NCI-H2227 treated with DMSO at 0.1 percent for 48 hours (cell line): ENCODE data around the gene TEPSIN.

Experiments used
- DNase-seq: peaks from one replicate; lab custom pipeline; 2025; lab: John Stamatoyannopoulos, UW

TEPSIN gene

GRCh38 chr17:81238815-81239713 lies at the start of gene TEPSIN, which contains the start of gene NDUFAF8:
TSS of gene TEPSIN (minus strand) at chr17:81239055. CDS start at chr17:81239033, 22 bp downstream.
TSS of gene NDUFAF8 (plus strand) at chr17:81239318. CDS start at chr17:81239364, 46 bp downstream.
- peak; percentile 98 for DNase-seq

- DNase-seq, result no peak
Measured at GRCh38 chr17:81287741-81288430, 49.0 kb upstream of the TEPSIN start.

- DNase-seq, result no peak
Measured at GRCh38 chr17:81287152-81287551, 48.3 kb upstream of the TEPSIN start.

- no peak for DNase-seq
Measured at GRCh38 chr17:81286491-81287145, 47.8 kb upstream of the TEPSIN start.

DNA sequence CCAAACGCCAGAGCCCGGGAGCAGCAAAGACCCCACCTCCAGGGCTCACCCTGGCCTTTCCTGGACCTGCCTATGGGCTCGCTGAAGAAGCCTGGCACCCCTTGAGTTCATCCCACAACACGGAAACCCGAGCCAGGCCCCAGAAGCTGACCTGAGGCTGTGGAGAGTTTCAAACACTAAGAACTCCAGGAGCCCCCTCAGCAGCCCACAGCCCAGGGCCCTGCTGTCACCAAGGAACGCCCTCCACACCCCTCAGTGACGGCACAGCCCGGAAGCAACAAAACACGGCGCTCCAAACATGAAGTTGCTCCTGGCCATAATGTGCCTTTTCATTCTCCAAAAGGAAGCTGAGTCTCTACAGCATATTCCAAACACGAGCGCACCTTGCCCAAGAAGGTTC lies 47.0 kb upstream of the TEPSIN start:
- no peak for DNase-seq

DNA sequence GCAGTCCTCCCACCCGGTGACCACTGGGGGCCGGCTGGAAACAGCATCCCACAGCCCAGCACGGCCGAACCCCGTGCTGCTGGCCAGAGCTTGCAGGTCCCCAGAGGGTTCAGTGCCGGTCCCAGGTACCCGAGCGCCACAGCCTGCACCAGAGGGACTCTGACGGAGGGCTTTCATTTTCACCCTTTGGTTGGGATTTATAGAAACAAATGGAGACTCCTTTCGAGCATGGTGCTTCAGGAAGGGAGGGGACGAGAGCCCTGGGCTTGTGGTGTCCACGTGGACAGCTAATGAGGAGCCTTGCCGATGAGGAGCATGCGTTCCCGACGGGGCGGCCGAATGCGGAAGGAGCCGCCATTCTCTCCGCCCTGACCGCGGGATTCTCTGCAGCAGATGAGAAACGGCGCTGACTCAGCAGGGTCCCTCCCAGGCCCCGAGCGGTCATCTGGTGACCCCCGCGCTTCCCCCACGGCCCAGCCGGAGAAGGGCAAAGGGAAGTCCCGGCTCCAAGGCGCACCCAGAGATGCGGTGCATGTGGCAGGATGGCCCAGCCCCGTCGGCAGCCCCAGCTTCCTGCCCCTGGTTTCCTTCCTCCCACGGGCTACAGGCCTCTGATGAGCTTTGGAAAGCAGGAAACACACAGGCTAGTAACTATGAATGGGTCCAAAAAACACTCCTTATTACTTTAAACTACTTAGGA lies 46.5 kb upstream of the TEPSIN start:
- peak; percentile 63 for DNase-seq

DNA sequence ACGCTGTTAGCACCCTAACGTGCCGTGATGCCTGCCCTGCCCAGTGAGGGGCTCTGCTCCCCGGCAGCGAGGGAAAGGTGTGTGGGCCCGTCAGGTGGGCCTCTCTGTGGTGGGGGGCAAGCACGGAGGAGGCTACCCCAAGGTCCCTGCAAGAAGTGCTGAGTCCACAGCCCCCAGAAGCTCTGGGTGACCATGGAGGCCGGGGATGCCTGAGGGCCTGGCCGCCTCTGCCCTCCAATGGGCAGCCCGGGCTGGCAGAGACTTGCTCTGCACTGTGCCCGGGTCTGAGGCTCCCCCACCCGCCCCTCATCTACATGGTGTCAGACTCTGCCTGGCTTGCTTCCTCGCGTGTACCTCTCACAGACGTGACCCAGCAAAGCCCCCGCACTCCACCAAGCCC lies 44.0 kb upstream of the TEPSIN start:
- no peak for DNase-seq

- no peak for DNase-seq
Measured at GRCh38 chr17:81282141-81282540, 43.3 kb upstream of the TEPSIN start.

- DNase-seq, result no peak
Measured at GRCh38 chr17:81280571-81280970, 41.7 kb upstream of the TEPSIN start.

DNA sequence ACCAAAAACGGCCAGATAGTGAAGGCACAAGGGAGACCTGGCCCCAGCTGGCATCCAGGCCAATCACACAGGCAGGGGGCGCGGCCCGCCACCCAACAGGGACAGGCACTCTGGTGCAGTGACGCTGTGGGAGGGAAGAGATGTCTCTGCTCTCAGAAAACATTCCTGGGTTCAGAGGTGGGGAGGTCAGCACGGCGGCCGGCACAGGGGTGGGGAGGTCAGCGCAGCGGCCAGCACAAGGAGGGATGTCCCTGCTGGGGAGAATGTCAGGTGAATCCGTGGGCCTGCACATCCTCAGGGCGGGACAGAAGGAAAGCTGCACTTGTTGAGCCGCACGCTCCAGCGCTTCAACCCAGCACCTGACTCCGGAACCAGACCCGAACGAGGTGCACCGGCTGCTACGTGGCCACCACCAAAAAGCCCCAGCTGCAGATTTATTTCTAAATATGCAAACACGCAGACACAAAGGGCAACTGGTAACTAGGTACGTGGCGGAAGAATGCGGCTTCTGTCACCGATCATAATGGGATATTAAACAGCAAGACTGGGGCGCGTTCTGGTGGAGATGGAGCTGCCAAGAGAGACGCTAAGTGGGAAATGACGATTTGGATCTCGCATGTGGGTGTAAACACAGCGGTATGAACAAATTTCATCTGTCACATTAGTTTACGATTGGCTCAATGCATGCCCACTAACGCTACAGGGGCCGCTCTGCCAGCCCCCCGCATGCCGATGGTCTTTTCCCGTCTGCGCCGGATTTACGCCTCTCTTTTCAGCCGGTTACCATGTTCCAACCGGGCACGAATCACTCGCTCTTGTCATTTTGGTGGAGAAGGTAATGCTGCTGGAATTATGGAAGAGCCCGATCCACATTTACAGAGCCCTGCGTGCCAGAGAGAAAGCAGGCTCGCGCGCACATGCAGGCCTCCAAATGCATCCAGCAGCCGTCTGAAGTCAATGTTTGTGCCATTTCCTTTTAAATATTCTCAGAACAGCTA lies 40.7 kb upstream of the TEPSIN start:
- no peak for DNase-seq

DNA sequence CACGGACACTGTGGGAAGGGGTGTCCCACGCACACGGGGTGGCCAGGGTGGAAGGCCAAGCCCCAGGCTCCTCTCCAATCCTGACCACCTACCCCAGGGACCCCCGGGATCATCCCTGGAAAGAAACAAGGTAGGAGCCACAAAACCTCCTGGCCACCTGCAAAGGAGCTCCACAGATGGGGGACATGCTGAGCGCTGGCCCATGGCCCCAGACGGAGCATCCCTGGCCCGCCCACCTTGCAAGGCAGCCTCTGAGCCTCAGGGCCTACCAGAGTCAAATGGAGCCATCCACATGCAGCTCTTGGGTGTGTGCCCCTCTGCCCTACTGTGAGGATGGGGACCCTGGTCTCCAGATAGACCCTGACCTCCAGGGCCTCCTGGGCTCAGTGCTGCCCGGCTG lies 40.0 kb upstream of the TEPSIN start:
- DNase-seq, result no peak

DNA sequence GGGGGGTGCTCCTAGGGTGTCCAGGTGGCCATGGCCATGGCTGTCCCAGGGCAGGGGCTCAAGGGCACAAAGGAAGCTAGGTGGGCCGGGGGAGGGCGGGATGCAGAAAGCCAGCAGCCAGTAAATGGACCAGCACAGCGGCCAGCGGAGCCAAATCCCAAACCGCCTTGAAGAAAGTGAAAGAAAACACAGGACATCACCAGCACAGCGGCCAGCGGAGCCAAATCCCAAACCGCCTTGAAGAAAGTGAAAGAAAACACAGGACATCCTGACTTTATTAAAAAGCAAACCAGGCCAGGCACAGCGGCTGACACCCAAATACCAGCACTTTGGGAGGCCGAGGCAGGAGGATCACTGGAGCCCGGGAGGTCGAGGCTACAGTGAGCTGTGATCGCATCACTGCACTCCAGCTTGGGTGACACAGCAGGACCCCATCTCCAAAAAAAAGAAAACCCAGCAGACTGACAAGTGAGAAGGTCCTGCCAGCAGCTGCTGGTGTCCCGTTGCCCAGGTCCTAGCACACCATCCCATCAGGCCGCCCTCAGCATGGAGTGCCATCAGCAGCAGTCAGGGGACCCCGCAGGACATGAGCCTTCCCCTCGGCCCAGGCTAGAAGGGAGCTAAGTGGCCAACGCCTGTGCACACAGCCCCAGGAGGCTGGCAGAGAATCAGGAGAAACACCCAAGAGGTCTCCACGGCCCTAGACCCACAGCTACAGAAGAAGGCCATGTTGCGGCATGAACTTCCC lies 39.3 kb upstream of the TEPSIN start:
- DNase-seq, result no peak

GRCh38 chr17:81277421-81277820 lies 38.6 kb upstream of the TEPSIN start:
- no peak for DNase-seq

- DNase-seq, result no peak
Measured at GRCh38 chr17:81276781-81277180, 37.9 kb upstream of the TEPSIN start.

DNA sequence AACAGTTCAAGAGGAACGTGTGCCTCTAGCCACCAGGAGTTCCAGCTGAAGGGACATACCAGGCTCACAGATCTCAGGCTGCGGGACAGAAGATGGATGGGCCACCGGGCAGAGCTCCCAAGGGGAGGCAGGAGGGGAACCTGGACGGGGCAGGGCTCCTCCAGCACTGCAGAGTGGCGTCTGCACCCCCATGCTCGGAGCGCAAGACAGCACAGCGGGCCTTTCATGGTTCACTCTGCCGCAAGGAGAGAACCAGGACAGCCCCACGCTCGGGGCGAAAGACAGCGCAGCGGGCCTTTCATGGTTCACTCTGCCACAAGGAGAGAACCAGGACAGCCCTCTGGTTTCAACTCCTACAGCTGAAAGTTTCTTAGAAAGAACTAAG lies 35.6 kb upstream of the TEPSIN start:
- no peak for DNase-seq

DNA sequence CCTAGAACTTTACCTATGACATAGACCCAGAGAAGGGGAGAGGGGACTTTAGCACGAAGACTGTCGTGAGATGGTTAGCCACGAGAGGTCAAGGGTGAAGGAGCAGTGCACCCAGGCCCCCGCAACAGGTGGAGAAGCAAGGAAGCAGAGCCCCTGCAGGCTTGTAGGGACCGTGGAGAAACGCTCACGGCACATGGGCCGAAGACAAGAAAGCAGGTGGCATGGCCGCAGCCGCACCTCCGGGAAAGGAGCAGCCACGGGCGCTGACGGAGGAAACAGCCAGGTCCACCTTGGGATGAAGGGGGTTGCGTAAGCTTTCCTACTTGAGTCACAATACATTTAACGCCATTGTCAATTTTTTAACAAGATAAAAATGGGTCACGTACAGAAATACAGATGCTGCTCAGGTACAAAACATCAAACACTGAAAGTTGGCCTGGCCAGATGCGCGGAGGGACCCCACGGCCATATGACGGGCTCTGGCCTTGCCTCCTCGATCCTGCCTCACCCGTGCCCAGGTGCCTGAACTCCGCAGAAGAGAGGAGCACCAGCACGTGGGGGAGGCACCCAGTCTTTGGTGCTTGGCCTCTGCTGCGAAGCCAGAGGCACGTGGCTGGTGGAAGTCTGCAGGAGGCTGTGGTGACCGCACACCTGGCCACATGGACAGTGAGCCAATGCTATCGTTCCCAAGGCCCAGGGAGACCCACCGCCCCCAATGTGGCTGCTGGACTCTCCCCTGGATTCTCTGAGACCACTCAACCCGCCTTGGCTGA lies 35.0 kb upstream of the TEPSIN start:
- DNase-seq, result no peak

GRCh38 chr17:81272616-81273015 lies 33.8 kb upstream of the TEPSIN start:
- no peak for DNase-seq

DNA sequence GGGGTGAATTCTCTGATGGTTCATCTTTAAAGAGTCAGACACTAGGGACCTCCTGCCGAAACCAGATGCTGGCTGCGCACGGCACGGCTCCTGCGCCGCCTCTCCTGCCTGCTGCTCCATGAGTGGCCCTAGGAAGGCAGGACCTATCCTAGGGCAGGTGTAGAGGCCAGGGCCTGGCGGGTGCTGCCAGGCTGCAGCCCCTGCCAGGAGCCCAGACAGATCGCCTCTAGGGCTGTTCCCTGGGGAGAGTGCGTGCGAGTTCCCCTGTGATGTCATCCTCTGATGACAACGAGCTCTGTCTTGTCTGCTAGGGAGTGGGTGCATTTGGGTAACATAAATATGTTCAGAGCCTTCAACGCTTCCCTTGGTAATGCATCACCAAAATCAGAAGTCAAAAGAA lies 32.4 kb upstream of the TEPSIN start:
- no peak for DNase-seq

GRCh38 chr17:81270279-81270678 lies 31.4 kb upstream of the TEPSIN start:
- no peak for DNase-seq
